K562 (cell line): ENCODE results near the gene HSDL1. TPM values are rescaled to one million over a fixed set of nuclear protein-coding genes. Genes with fewer than 3 reads are reported as not detected.
A peak's percentile ranks its signal among the peaks of the same experiment; 100 is the strongest.

Experiments
- ATAC-seq: fragments of 200-7000 bp; cut with Tn5 transposase; 3 replicates; pipeline ENCODE4 v1.9.1; 2020; ENCODE audit warnings: moderate library complexity
- BruUV-seq: library from RNA; stranded (reverse); fragments of 400-500 nt; replicated peaks from 2 replicates; lab custom pipeline; 2021; lab: Mats Ljungman, UMichigan
- CTCF ChIA-PET: fragments of 300-600 bp; formaldehyde crosslinking; extraction: SDS; loops from one replicate; lab custom pipeline; 2021; ENCODE audit warnings: low intra/inter-chr PET ratio; lab: Yijun Ruan, JAX
- POLR2A ChIA-PET: fragments of 300-600, 350-650 bp; sonication (Branson Sonifier 250); formaldehyde crosslinking; extraction: SDS; loops from one replicate; lab custom pipeline; 2021; ENCODE audit warnings: antibody characterized with exemption, inconsistent platforms; lab: Yijun Ruan, JAX
- DNase-seq, 4 experiments: peaks; one replicate each; pipeline versions ENCODE4 v3.0.0 to v3.0.0-alpha.2; 2011 to 2018; ENCODE audit warnings: low spot score in 3 of 4, mixed read lengths in 3 of 4; ENCODE audit errors: extremely low read depth in 1 of 4
- FAIRE-seq: peaks from 2 replicates; lab custom pipeline; 2011; peaks lifted over from hg19 to GRCh38; lab: Jason Lieb, UNC
- H2AFZ ChIP-seq: 2 replicates; pipeline ENCODE4 v1.6.0; 2011; ENCODE audit warnings: low read depth, low read length, control low read depth, inconsistent platforms
- H3K27ac ChIP-seq: fragments of 200-600 bp; 3 replicates; pipeline ENCODE4 v1.8.0; 2011; ENCODE audit warnings: low read depth, mild to moderate bottlenecking, control low read depth, inconsistent platforms, low read length, moderate library complexity, mixed read lengths; ENCODE audit errors: extremely low read depth
- H3K27me3 ChIP-seq, 2 experiments: fragments of 300-600 bp in 1 of 2; 2 replicates in 1 of 2; 3 replicates in 1 of 2; pipeline versions ENCODE4 v1.6.0 to v1.8.0; 2011; ENCODE audit warnings: inconsistent platforms in 2 of 2, low read length in 2 of 2, mild to moderate bottlenecking in 1 of 2, mixed read lengths in 1 of 2, moderate library complexity in 1 of 2; ENCODE audit not compliant: control insufficient read depth in 2 of 2, insufficient read depth in 2 of 2
- H3K36me3 ChIP-seq: fragments of 300-600 bp; 3 replicates; pipeline ENCODE4 v1.8.0; 2011; ENCODE audit warnings: mild to moderate bottlenecking, low read length, inconsistent platforms; ENCODE audit not compliant: control insufficient read depth, insufficient read depth
- H3K4me1 ChIP-seq, 2 experiments: fragments of 200-600 bp in 1 of 2; replicated peaks in 1 of 2; 2 replicates in 1 of 2; 3 replicates in 1 of 2; pipeline versions ENCODE4 v1.5.1 to v1.8.0; 2011; ENCODE audit warnings: inconsistent platforms in 2 of 2, low read length in 2 of 2, mild to moderate bottlenecking in 1 of 2, mixed read lengths in 1 of 2, moderate library complexity in 1 of 2; ENCODE audit not compliant: control insufficient read depth in 2 of 2, insufficient read depth in 2 of 2
- H3K4me2 ChIP-seq: 2 replicates; pipeline ENCODE4 v1.6.1; 2011; ENCODE audit warnings: low read length, control low read depth, inconsistent platforms, mixed read lengths; ENCODE audit not compliant: insufficient read depth
- H3K4me3 ChIP-seq: fragments of 200-600 bp; sonication (generic), shearing (Covaris generic); 2 replicates; pipeline ENCODE4 v1.5.1; 2016; ENCODE audit warnings: control low read depth, inconsistent platforms
- H3K79me2 ChIP-seq: fragments of 200-600 bp; 3 replicates; pipeline ENCODE4 v1.8.0; 2011; ENCODE audit warnings: low read length, inconsistent platforms; ENCODE audit not compliant: control insufficient read depth, insufficient read depth
- H3K9ac ChIP-seq, 2 experiments: 2 replicates each; pipeline versions ENCODE4 v1.6.0 to v1.6.1; 2011; ENCODE audit warnings: low read depth in 2 of 2, low read length in 2 of 2, control low read depth in 1 of 2, inconsistent platforms in 1 of 2, mild to moderate bottlenecking in 1 of 2, mixed read lengths in 1 of 2; ENCODE audit not compliant: insufficient read depth in 1 of 2
- H3K9me1 ChIP-seq: one replicate; pipeline ENCODE4 v1.6.0; 2011; ENCODE audit warnings: inconsistent platforms, mild to moderate bottlenecking, low read length, moderate library complexity; ENCODE audit not compliant: control insufficient read depth, insufficient read depth
- H3K9me3 ChIP-seq: replicated peaks from 2 replicates; pipeline ENCODE4 v1.5.1; 2011; ENCODE audit warnings: low read depth, low read length, inconsistent platforms; ENCODE audit not compliant: control insufficient read depth, insufficient read depth
- H4K20me1 ChIP-seq: replicated peaks from 2 replicates; pipeline ENCODE4 v1.6.1; 2011; ENCODE audit warnings: low read length, inconsistent platforms, mixed read lengths; ENCODE audit not compliant: control insufficient read depth, insufficient read depth
- BMI1 ChIP-seq: fragments of 150-350 bp; IDR thresholded peaks from 2 replicates; pipeline ENCODE4 v1.6.1; 2014; ENCODE audit warnings: low read length
- BRF1 ChIP-seq: IDR thresholded peaks from 3 replicates; pipeline ENCODE4 v1.6.1; 2011; ENCODE audit warnings: borderline replicate concordance, mild to moderate bottlenecking; ENCODE audit not compliant: insufficient read length; ENCODE audit errors: extremely low read depth
- CBX2 ChIP-seq: fragments of 200-600 bp; sonication (generic); IDR thresholded peaks from one replicate; pipeline ENCODE4 v1.6.1; 2012; ENCODE audit warnings: mild to moderate bottlenecking, low read length, inconsistent platforms; ENCODE audit not compliant: insufficient read depth, poor library complexity, severe bottlenecking
- CBX8 ChIP-seq: fragments of 200-600 bp; sonication (generic); IDR thresholded peaks from 2 replicates; pipeline ENCODE4 v1.6.1; 2012; ENCODE audit warnings: borderline replicate concordance, mixed run types, low read depth, mild to moderate bottlenecking, moderate library complexity, mixed read lengths, low read length, control low read depth, inconsistent platforms; ENCODE audit not compliant: poor library complexity, severe bottlenecking; ENCODE audit errors: extremely low read depth
- MCM5 ChIP-seq: fragments of 450-650 bp; IDR thresholded peaks from 2 replicates; pipeline ENCODE4 v1.6.1; 2016; ENCODE audit warnings: low read depth
- NCOA4 ChIP-seq: fragments of 450-650 bp; IDR thresholded peaks from 2 replicates; pipeline ENCODE4 v1.6.1; 2018; ENCODE audit warnings: mild to moderate bottlenecking; ENCODE audit not compliant: partially characterized antibody
- RNF2 ChIP-seq: sonication (generic); IDR thresholded peaks from 2 replicates; pipeline ENCODE4 v1.6.1; 2016
- ZBTB26 ChIP-seq: fragments of 450-650 bp; formaldehyde crosslinking; IDR thresholded peaks from 2 replicates; pipeline ENCODE4 v1.4.0; 2022; ENCODE audit warnings: missing genetic modification characterization
- ZNF551 ChIP-seq: fragments of 250-450 bp; sonication (Bioruptor Pico); IDR thresholded peaks from 2 replicates; pipeline ENCODE4 v1.5.0; 2021; ENCODE audit warnings: mild to moderate bottlenecking, moderate library complexity
- ZNF586 ChIP-seq: fragments of 450-650 bp; formaldehyde crosslinking; conservative IDR thresholded peaks from 2 replicates; pipeline ENCODE4 v1.4.0; 2020; ENCODE audit warnings: mild to moderate bottlenecking, moderate library complexity
- WGBS: fragments of 100-300 bp; shearing (Covaris generic); methylation state at CpG from one replicate; pipeline ENCODE4 v1.1.6; 2016; ENCODE audit warnings: low coverage, mixed read lengths; ENCODE audit not compliant: insufficient coverage; ENCODE audit errors: missing lambda C conversion rate; 5-methylcytosine and 5-hydroxymethylcytosine counted together
- in situ Hi-C: fragments of 300-500 bp; cut with MboI; formaldehyde crosslinking; loops from 4 replicates; pipeline ENCODE4 v1.15.0; 2018; ENCODE audit warnings: inconsistent platforms, mixed read lengths
- intact Hi-C: fragments of 100-400 bp; cut with micrococcal nuclease; formaldehyde crosslinking; loops from 2 replicates; pipeline ENCODE4 v1.14.2; 2022
- polyA plus RNA-seq, 8 experiments: library from polyadenylated mRNA; depleted of rRNA in 4 of 8; stranded (reverse) in 5 of 8; unstranded in 3 of 8; fragments of >200 nt; fragmentation: Nextera tagmentation in 2 of 8; fragmentation: Illumina TruSeq in 1 of 8; extraction: Ambion mirVana in 2 of 8; extraction: Trizol in 1 of 8; gene quantifications; 2 replicates each; pipeline versions ENCODE4 v1.2.1 to v1.2.3, GENCODE V29; 2011 to 2014; ENCODE audit warnings: inconsistent platforms in 1 of 8, missing spikeins in 1 of 8
- total RNA-seq, 7 experiments: library from RNA; depleted of rRNA in 6 of 7; stranded (reverse); fragments of >200 nt in 6 of 7; fragmentation: Illumina TruSeq in 2 of 7; extraction: Trizol in 2 of 7; gene quantifications; 2 replicates each; pipeline versions ENCODE4 v1.2.1 to v1.2.3, GENCODE V29; 2011 to 2021; ENCODE audit warnings: low replicate concordance in 1 of 7

The HSDL1 gene
- total and polyA plus RNA-seq, 9 of the 15 experiments (the other 6 are each of a cell fraction or from before 2014, with no cell fraction given) = 14.8 to 41.2 (median 27.7) TPM

GRCh38 chr16:84159800-84160199 lies 14.8 kb upstream of the HSDL1 start:
- Histone ChIP-seq H3K9me3 (no peaks in the 10 kb centered on the region), H4K20me1 (no peaks in the 10 kb centered on the region), H2AFZ (no peak overlapping the region), H3K36me3 (no peaks in the 10 kb centered on the region), H3K27me3 (peaks cover 47 to 71% of the 10 kb centered on the region in 2 experiments), H3K4me3 (no peak overlapping the region)
- ATAC-seq (no peak), DNase-seq (no peak)
- 3% methylated on average over 1 of the region's 1 CpG for WGBS
- in situ Hi-C loops = no loop called here
- peak; percentile 98 for TF ChIP-seq CBX2
- no peak for TF ChIP-seq ZNF551 (CRISPR knock-in tag)
- no peak for TF ChIP-seq MCM5
- TF ChIP-seq ZBTB26 (CRISPR knock-in tag) = no peak
- TF ChIP-seq CBX8 = peak; percentile 98
- no peak for TF ChIP-seq NCOA4
- TF ChIP-seq ZNF586 (CRISPR knock-in tag) = no peak
- TF ChIP-seq BMI1 = peak; percentile 43; the same call in 1 of the 2 replicates
- no peak for TF ChIP-seq BRF1
- peak; percentile 47; the same call in 1 of the 2 replicates for TF ChIP-seq RNF2
- TF ChIP-seq, all 486 proteins: peak for 4
- POLR2A ChIA-PET = no interaction called here
- BruUV-seq = no TSS peak
- Histone ChIP-seq H3K4me1 (peaks cover 0 to 4% of the 10 kb centered on the region in 2 experiments; a peak in 1 of 5 replicates), H3K9ac (no peak overlapping the region), H3K4me2 (no peak overlapping the region), H3K27ac (no peak overlapping the region), H3K79me2 (no peaks in the 10 kb centered on the region), H3K9me1 (no peaks in the 10 kb centered on the region)
- CTCF ChIA-PET = no interaction called here
- intact Hi-C loops = no loop called here
- FAIRE-seq = no peak
